IMR-90 (cell line): Measurements from ENCODE around the gene DGKD. TPM values are rescaled to one million over a fixed set of nuclear protein-coding genes. Genes with fewer than 3 reads are reported as not detected.

Experiments used
- ATAC-seq: fragments of 200-7000 bp; cut with Tn5 transposase; 2 replicates; pipeline ENCODE4 v1.9.1; 2020; ENCODE audit warnings: low read depth, mild to moderate bottlenecking, moderate library complexity
- BruUV-seq: library from RNA; stranded (reverse); fragments of 400-500 nt; replicated peaks from 2 replicates; lab custom pipeline; 2021; lab: Mats Ljungman, UMichigan
- CTCF ChIA-PET: fragments of 300-600 bp; formaldehyde crosslinking; extraction: SDS; loops from one replicate; lab custom pipeline; 2021; ENCODE audit warnings: antibody characterized with exemption; lab: Yijun Ruan, JAX
- POLR2A ChIA-PET: fragments of 300-600 bp; sonication (Branson Sonifier 250); formaldehyde crosslinking; loops from one replicate; lab custom pipeline; 2022; ENCODE audit warnings: antibody characterized with exemption; ENCODE audit not compliant: unreplicated experiment; lab: Charles Lee
- DNase-seq: peaks from one replicate; pipeline ENCODE4 v3.0.0; 2013
- H2AFZ ChIP-seq: replicated peaks from 2 replicates; pipeline ENCODE3; 2013; ENCODE audit warnings: low read length, mild to moderate bottlenecking; ENCODE audit not compliant: poor library complexity
- H2AK5ac ChIP-seq: 2 replicates; pipeline ENCODE4 v1.6.1; 2013; ENCODE audit warnings: low read depth, low read length, inconsistent platforms
- H2AK9ac ChIP-seq: replicated peaks from 2 replicates; pipeline ENCODE3; 2013; ENCODE audit warnings: mild to moderate bottlenecking, low read depth, low read length, moderate library complexity; ENCODE audit not compliant: poor library complexity
- H2BK120ac ChIP-seq: 2 replicates; pipeline ENCODE4 v1.6.1; 2013; ENCODE audit warnings: low read depth, low read length, inconsistent platforms
- H2BK15ac ChIP-seq: 3 replicates; pipeline ENCODE4 v1.6.1; 2013; ENCODE audit warnings: low read depth, low read length, inconsistent platforms
- H2BK20ac ChIP-seq: 2 replicates; pipeline ENCODE4 v1.6.1; 2013; ENCODE audit warnings: low read depth, mild to moderate bottlenecking, inconsistent platforms, low read length, moderate library complexity
- H2BK5ac ChIP-seq: 2 replicates; pipeline ENCODE4 v1.6.1; 2013; ENCODE audit warnings: mild to moderate bottlenecking, low read depth, low read length, inconsistent platforms; ENCODE audit not compliant: poor library complexity, severe bottlenecking
- H3K14ac ChIP-seq: replicated peaks from 2 replicates; pipeline ENCODE4 v1.6.1; 2013; ENCODE audit warnings: low read depth, low read length, inconsistent platforms
- H3K18ac ChIP-seq: 2 replicates; pipeline ENCODE4 v1.6.1; 2013; ENCODE audit warnings: low read depth, low read length, control low read depth
- H3K23ac ChIP-seq: 2 replicates; pipeline ENCODE4 v1.6.1; 2013; ENCODE audit warnings: low read depth, low read length, inconsistent platforms
- H3K27ac ChIP-seq: 2 replicates; pipeline ENCODE4 v1.5.1; 2013; ENCODE audit warnings: mild to moderate bottlenecking, control low read depth, low read length; ENCODE audit not compliant: insufficient read depth
- H3K27me3 ChIP-seq: 2 replicates; pipeline ENCODE4 v1.6.1; 2013; ENCODE audit warnings: low read length; ENCODE audit not compliant: control insufficient read depth, insufficient read depth
- H3K36me3 ChIP-seq: 2 replicates; pipeline ENCODE4 v1.6.1; 2013; ENCODE audit warnings: low read length, mixed read lengths; ENCODE audit not compliant: control insufficient read depth, insufficient read depth
- H3K4ac ChIP-seq: 2 replicates; pipeline ENCODE4 v1.6.1; 2013; ENCODE audit warnings: low read depth, low read length, inconsistent platforms
- H3K4me1 ChIP-seq: 2 replicates; pipeline ENCODE4 v1.6.1; 2013; ENCODE audit warnings: low read length, mixed read lengths; ENCODE audit not compliant: control insufficient read depth, insufficient read depth
- H3K4me2 ChIP-seq: 2 replicates; pipeline ENCODE4 v1.6.1; 2013; ENCODE audit warnings: low read depth, mild to moderate bottlenecking, control low read depth, low read length, moderate library complexity
- H3K4me3 ChIP-seq: 2 replicates; pipeline ENCODE4 v1.5.1; 2013; ENCODE audit warnings: low read depth, mild to moderate bottlenecking, control low read depth, low read length, moderate library complexity; ENCODE audit not compliant: insufficient read depth
- H3K56ac ChIP-seq: 2 replicates; pipeline ENCODE4 v1.6.1; 2013; ENCODE audit warnings: low read length, inconsistent platforms; ENCODE audit not compliant: insufficient read depth; ENCODE audit errors: extremely low read depth
- H3K79me1 ChIP-seq, 2 experiments: 2 replicates each; pipeline ENCODE4 v1.6.1; 2013; ENCODE audit warnings: low read length in 2 of 2, inconsistent platforms in 1 of 2, low read depth in 1 of 2
- H3K9ac ChIP-seq: 2 replicates; pipeline ENCODE4 v1.6.1; 2013; ENCODE audit warnings: low read depth, low read length, control low read depth
- H3K9me1 ChIP-seq: 2 replicates; pipeline ENCODE4 v1.6.1; 2013; ENCODE audit warnings: low read length, inconsistent platforms; ENCODE audit not compliant: insufficient read depth
- H3K9me3 ChIP-seq: 2 replicates; pipeline ENCODE4 v1.6.1; 2013; ENCODE audit warnings: low read length; ENCODE audit not compliant: control insufficient read depth, insufficient read depth
- H4K20me1 ChIP-seq: 2 replicates; pipeline ENCODE4 v1.6.1; 2013; ENCODE audit warnings: low read length, inconsistent platforms; ENCODE audit not compliant: insufficient read depth
- H4K5ac ChIP-seq: 2 replicates; pipeline ENCODE4 v1.6.1; 2013; ENCODE audit warnings: mild to moderate bottlenecking, low read depth, low read length, control low read depth
- H4K8ac ChIP-seq, 2 experiments: 2 replicates each; pipeline ENCODE4 v1.6.1; 2013; ENCODE audit warnings: low read depth in 2 of 2, low read length in 2 of 2, control low read depth in 1 of 2, inconsistent platforms in 1 of 2
- H4K91ac ChIP-seq: 2 replicates; pipeline ENCODE4 v1.6.1; 2013; ENCODE audit warnings: low read depth, low read length, inconsistent platforms; ENCODE audit not compliant: insufficient read depth
- FOS ChIP-seq: fragments of 150-350 bp; IDR thresholded peaks from 2 replicates; pipeline ENCODE4 v1.6.1; 2016; ENCODE audit warnings: low read depth, low read length
- MAZ ChIP-seq: IDR thresholded peaks from 2 replicates; pipeline ENCODE4 v1.6.1; 2012; ENCODE audit warnings: low read depth, mild to moderate bottlenecking, low read length, improper control_type of control experiment, moderate library complexity, borderline replicate concordance
- POLR2A ChIP-seq: IDR thresholded peaks from 2 replicates; pipeline ENCODE4 v1.6.1; 2012; ENCODE audit warnings: mild to moderate bottlenecking, low read depth, low read length
- RAD21 ChIP-seq: IDR thresholded peaks from 2 replicates; pipeline ENCODE4 v1.6.1; 2012; ENCODE audit warnings: low read length, improper control_type of control experiment
- RFX5 ChIP-seq: IDR thresholded peaks from 2 replicates; pipeline ENCODE4 v1.8.0; 2012; ENCODE audit warnings: low read depth, mild to moderate bottlenecking, low read length, moderate library complexity
- SMC3 ChIP-seq: fragments of 150-350 bp; IDR thresholded peaks from 2 replicates; pipeline ENCODE4 v1.6.1; 2016; ENCODE audit warnings: low read depth, mild to moderate bottlenecking, antibody characterized with exemption, low read length, moderate library complexity
- WGBS, 2 experiments: methylation state at CpG; one replicate each; pipeline versions ENCODE4 v1.1.5 to v1.1.7; 2013; ENCODE audit warnings: missing lambda C conversion rate in 2 of 2; ENCODE audit not compliant: insufficient read length in 1 of 2; ENCODE audit errors: extremely low coverage in 2 of 2; 5-methylcytosine and 5-hydroxymethylcytosine counted together
- dilution Hi-C: fragments of 300-500 bp; cut with HindIII; formaldehyde crosslinking; loops from one replicate; pipeline ENCODE4 v1.14.3; 2018; ENCODE audit warnings: low sequenced_read_pairs; ENCODE audit not compliant: unreplicated experiment
- in situ Hi-C: fragments of 300-500 bp; cut with MboI; formaldehyde crosslinking; loops from 3 replicates; pipeline ENCODE4 v1.14.3; 2019; ENCODE audit warnings: low sequenced_read_pairs, inconsistent platforms, mixed read lengths
- intact Hi-C: fragments of 100-400 bp; cut with micrococcal nuclease; formaldehyde crosslinking; loops from 2 replicates; pipeline ENCODE4 v1.10.0; 2022
- polyA plus RNA-seq, 3 experiments: library from polyadenylated mRNA; depleted of rRNA; stranded (reverse); fragments of >200 nt; gene quantifications; 2 replicates each; pipeline ENCODE4 v1.2.3, GENCODE V29; 2012; ENCODE audit warnings: low replicate concordance in 1 of 3
- total RNA-seq: library from RNA; depleted of rRNA; stranded (reverse); fragments of >200 nt; gene quantifications from 2 replicates; pipeline ENCODE4 v1.2.3, GENCODE V29; 2012

The DGKD gene
- total and polyA plus RNA-seq, 2 of the 4 experiments (the other 2 are of a cell fraction): 6.5 to 10.1 TPM

DNA sequence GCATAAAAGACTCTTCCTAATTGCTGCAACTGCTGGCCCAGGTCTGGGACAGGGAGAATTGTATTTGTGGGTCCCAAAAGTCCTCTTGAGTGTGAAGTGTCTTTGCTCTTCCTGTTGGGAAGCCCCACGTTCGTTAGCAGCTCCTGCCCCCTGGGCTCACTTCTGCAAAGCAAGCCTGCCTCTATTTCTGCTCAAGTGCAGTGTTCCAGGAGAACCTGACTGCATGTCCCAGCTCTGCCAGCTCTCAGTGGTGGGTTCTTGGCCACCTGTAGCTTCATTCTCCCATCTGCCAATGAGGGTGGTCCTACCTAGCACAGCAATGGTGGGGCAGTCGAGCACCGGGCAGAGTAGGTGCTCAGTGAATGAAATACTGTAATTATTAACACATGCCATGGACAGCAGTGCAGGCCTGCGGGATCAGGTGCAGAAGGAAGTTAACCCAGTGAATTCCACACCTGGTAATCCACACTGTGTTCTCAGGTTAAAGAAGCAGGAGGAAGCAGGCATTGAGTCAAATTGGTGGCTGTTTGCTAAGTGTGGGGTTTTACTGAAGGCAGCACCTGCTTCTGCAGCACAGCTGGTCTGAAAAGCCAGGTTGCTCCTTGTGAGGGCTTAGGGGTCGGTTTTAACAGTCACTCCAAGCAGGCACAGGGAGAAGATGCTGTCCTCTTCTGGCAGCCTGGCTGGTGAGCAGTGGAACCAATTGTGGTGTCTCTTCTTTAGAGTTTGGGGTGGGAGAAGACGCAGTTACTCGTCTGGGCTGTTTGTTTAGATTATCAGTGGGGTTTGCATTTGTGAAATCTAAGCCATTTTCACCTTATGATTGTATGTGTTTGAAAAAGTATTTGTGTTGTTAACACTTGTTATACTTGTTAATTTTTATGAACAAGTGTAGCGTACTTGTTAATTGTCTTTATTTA is 54.3 kb downstream of the DGKD start:
- H4K91ac ChIP-seq: no peak overlapping the region; the same call in 1 of the 2 replicates
- no peak overlapping the region for H3K18ac ChIP-seq
- H2BK5ac ChIP-seq: no peak overlapping the region
- H2BK120ac ChIP-seq: no peak overlapping the region
- peaks cover 4% of the 10 kb centered on the region for H3K4me1 ChIP-seq
- no peak overlapping the region for H2BK15ac ChIP-seq
- H4K20me1 ChIP-seq: no peaks in the 10 kb centered on the region
- H3K4me2 ChIP-seq: no peak overlapping the region
- H2AFZ ChIP-seq: peak overlapping the region; percentile 39
- CTCF ChIA-PET: interaction anchor here (0.5 to 1.1 kb wide), 3 partner anchors 35 to 197 kb away, joined by 4 to 5 read pairs (median 4); no protein-coding TSS in a partner anchor
- in situ Hi-C loops (no loop called here), intact Hi-C loops (no loop called here), dilution Hi-C loops (no loop called here)
- H3K4me3 ChIP-seq: no peak overlapping the region
- no peaks in the 10 kb centered on the region for H3K9me1 ChIP-seq
- BruUV-seq: no TSS peak
- H2BK20ac ChIP-seq: 0 out of 2 replicates have a peak overlapping the region, but pooled peaks have one; percentile 3
- H3K36me3 ChIP-seq: 0 out of 2 replicates have a peak, but pooled peaks cover 2% of the 10 kb centered on the region
- no peak for DNase-seq
- H3K14ac ChIP-seq: no peak overlapping the region; the same call in 1 of the 2 replicates
- H2AK9ac ChIP-seq: peak overlapping the region; percentile 35
- H4K5ac ChIP-seq: no peak overlapping the region
- TF ChIP-seq RAD21: no peak
- no peak for TF ChIP-seq POLR2A
- no peak for TF ChIP-seq SMC3
- TF ChIP-seq MAZ: no peak
- TF ChIP-seq FOS: no peak
- TF ChIP-seq RFX5: no peak
- 94% methylated on average over 3 of the region's 9 CpGs; no CpG with 5 or more reads in 1 of the 2 experiments for WGBS, 2 experiments
- no peak overlapping the region for H4K8ac ChIP-seq
- H3K4ac ChIP-seq: no peak overlapping the region; the same call in 1 of the 2 replicates
- no peak overlapping the region for H3K9ac ChIP-seq
- H3K23ac ChIP-seq: no peak overlapping the region
- POLR2A ChIA-PET: no interaction called here
- no peak overlapping the region for H2AK5ac ChIP-seq
- H3K9me3 ChIP-seq: peaks cover 2% of the 10 kb centered on the region; the same call in 1 of the 2 replicates
- peaks cover 0 to 15% of the 10 kb centered on the region in 2 experiments; a peak in 3 of 4 replicates for H3K79me1 ChIP-seq
- H3K56ac ChIP-seq: no peak overlapping the region
- no peak overlapping the region for H3K27ac ChIP-seq
- no peak for ATAC-seq
- no peaks in the 10 kb centered on the region for H3K27me3 ChIP-seq
